Stimulated activated CD4-positive, alpha-beta T cell treated with anti-CD3 and anti-CD28 coated beads, Interleukin-4, amount 100 ng/mL, for 48 hours (primary cell): ENCODE results near the gene GALNT5.
"Not testable (repeated sequence)": the region's sequence is repeated elsewhere in the genome, so short reads cannot be mapped to it uniquely, and the experiment has no call there.

Experiments used
- DNase-seq, 2 donors: peaks; one replicate each; pipeline ENCODE4 v3.0.0-alpha.2; 2020; ENCODE audit warnings: low read depth in 2 of 2

The GALNT5 gene, protein sequence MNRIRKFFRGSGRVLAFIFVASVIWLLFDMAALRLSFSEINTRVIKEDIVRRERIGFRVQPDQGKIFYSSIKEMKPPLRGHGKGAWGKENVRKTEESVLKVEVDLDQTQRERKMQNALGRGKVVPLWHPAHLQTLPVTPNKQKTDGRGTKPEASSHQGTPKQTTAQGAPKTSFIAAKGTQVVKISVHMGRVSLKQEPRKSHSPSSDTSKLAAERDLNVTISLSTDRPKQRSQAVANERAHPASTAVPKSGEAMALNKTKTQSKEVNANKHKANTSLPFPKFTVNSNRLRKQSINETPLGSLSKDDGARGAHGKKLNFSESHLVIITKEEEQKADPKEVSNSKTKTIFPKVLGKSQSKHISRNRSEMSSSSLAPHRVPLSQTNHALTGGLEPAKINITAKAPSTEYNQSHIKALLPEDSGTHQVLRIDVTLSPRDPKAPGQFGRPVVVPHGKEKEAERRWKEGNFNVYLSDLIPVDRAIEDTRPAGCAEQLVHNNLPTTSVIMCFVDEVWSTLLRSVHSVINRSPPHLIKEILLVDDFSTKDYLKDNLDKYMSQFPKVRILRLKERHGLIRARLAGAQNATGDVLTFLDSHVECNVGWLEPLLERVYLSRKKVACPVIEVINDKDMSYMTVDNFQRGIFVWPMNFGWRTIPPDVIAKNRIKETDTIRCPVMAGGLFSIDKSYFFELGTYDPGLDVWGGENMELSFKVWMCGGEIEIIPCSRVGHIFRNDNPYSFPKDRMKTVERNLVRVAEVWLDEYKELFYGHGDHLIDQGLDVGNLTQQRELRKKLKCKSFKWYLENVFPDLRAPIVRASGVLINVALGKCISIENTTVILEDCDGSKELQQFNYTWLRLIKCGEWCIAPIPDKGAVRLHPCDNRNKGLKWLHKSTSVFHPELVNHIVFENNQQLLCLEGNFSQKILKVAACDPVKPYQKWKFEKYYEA

DNA sequence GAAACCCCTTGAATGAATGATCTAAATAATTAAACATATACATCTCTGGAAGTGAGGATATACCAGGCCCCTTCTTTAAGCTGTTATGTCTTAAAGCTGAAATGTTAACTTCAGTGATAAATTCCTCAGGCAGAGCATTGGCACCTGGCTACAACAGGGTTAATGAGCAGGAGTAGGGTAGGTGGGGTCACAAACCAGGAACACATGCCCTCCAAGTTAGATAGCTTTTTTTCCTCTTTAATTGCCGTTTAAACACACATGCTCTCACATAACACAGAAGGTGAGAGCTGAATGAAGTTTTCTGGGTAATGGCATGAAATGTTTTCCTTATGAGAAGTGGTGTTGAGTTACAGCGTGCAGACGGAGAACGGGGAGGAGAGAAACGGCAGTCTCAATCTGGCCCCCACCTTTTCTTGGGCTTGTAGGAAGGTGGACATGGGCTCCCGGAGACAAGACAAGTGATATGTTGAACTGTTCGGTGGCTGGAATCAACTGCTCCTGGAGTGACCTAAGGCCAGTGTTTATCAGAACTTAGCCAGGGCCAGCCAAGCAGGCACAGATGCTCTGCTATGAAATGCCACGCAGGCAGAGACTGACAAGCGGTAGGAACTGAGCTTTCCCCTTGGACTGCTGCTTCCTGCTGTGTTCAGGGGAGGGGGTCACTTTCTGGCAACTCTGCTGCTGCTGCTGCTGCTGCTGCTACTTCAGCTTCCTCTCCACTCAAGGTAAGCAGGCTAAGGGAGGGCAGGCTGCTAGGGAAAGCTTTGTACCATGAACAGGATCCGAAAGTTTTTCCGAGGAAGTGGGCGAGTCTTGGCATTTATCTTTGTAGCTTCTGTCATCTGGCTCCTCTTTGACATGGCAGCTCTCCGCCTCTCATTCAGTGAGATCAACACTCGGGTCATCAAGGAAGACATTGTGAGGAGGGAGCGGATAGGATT, at the start of gene GALNT5:
Gene GALNT5 (plus strand): TSS at position 394 of the 941 bp plus-strand sequence. CDS start 378 bp downstream, at position 772.
- no peak for DNase-seq

DNA sequence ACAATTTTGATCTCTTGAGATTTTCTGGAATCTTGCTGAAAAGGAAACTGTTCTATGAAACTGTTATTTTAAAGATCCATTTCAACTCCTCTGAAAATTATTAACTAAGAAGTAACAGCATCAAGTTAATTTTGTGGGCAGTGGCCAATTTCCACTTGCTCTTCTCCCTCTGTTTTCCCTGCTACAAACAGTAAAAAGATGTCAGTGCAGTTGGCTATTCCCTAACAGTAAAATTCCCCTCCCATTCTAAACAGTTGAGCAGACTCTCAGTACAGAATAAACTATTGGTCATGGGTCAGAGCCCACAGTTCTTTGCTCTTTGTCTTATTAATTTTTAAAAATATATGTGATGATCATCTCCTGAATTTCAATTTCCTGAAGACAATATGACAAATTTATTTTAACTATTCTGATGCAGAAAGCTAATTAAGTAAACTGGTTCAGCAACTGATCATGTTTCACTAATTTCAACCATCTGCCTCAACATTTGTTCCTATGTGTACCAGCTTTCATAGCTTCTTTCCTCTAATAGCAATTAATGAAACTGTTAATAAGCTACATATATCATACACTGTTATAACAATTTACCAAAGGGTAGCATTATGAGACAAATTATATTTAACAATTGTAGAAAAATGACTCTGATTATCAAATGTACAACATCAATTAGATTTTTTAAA, 41.1 kb upstream of the GALNT5 start:
- DNase-seq, result no peak

DNA sequence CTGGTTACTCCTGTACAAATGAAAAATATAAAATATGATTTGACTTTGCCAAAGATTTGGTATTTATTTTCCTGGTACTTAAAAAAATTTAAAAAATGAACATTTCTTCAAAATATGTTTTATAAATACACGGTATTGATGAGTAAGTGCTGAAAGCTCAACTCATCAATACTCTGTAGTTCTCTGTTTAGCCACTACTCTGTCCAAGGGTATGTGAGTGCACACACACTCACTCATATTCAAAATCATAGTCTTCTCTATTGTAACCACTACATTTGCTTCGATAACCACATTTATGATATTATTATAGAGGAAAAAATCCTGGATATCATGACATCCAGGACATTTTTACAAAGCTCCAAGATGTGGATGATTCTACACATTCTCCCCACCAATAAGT, 40.1 kb upstream of the GALNT5 start:
- no peak for DNase-seq

DNA sequence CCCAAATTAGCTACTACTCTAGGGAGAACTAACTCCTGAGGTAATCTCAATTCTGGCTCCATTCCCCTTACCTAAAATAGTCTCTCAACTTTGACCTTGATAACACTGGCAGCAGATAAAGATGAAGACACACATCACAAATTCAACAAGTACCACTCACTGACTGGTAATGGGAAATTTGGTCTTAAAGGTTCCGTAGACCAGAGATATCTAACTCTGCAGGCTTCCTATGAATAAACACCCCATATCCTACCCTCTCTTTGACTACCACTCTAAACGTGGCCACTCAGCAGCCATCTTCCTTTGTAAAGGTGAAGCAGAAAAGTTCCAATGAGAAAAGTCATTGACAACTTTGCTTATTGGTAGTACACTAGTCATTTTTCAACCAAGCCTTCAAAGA, 38.6 kb upstream of the GALNT5 start:
- DNase-seq, result no peak

DNA sequence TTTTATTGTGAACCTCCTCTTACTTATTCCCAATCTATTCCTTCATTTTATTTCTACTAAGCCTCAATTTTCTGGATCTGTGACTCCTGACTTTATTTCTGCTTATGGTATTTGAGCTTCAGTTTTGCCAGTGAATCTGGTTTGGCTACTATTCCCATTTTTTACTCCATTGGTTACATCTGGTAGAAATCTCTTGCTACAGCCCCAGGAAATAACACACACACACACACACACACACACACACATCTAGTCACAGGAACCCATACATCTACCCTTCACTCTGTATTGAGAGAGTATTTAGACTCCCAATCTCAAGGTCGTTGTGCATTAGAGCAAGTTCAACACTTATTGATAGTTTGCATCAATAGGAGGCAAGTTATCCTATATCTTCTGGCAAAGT, 37.0 kb upstream of the GALNT5 start:
- DNase-seq, result no peak

DNA sequence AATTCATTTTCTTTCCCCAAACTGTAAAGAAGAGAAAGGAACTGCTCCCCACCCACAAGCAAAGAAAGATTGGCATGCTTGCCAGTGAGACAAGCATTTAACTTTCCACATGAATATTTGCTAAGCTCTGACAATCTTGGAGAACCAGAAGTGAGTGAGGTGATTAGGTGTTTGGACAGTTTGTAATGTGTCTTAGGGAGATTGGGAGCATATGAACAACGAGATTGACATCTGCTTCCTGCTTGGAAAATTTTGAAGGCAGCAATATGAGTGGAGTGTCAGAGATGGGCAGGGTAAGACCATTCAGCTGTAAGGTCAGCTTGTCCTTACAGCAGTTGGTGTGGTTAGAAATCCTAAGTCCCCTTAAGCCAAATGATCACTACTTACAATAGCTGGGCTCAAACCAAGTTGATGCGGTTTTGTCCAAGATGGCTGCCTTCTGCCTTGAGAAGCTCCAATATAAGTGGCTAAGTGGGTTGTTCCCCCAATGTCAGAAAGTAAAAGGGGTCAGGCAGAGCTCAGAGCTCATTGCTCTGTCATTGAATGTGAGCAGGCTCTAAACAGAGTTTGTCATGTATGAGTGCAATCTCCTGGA, 36.0 kb upstream of the GALNT5 start:
- DNase-seq, result no peak

DNA sequence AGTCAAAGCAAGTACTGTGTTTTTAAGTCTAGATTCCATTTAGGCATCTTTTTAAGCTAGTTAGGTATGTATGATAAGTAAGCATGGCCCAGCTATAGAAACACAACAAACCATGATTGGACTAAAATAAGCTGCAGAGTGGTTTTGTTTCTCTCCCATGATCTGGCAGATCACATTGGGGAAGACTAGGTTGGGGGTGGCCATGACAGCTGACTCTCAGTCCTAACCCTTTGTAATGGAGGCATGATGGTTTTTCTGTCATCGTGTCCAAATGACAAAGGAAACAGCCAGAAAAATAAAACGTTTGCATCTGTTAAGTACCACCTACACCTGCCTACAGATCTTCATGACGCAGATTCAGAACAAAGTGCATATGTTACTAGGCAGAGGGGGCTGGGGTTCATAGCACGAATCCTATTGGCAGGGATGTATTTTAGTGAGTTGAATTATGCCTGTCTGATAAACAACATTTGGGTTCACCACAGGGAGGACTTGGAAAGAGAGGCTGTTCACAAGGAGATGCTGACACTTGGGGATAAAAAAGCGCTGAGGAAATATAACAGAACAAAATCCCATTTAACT, 33.8 kb upstream of the GALNT5 start:
- DNase-seq, result no peak

DNA sequence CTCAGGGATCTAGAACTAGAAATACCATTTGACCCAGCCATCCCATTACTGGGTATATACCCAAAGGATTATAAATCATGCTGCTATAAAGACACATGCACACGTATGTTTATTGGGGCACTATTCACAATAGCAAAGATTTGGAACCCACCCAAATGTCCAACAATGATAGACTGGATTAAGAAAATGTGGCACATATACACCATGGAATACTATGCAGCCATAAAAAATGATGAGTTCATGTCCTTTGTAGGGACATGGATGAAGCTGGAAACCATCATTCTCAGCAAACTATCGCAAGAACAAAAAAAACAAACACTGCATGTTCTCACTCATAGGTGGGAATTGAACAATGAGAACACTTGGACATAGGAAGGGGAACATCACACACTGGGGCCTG, 33.1 kb upstream of the GALNT5 start:
- DNase-seq, result not testable (repeated sequence)

DNA sequence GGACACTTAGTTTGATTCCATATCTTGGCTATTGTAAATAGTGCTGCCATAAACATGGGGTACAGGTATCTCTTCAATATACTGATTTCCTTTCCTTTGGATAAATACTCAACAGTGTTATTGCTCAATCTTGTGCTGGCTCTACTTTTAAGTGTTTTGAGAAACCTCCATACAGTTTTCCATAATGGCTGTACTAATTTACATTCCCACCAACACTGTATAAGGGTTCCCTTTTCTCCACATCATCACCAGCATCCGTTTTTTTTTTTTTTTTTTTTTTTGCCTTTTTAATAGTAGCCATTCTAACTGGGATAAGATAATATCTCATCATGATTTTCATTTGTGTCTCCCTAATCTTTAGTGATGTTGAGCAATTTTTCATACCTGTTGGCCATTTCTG, 29.9 kb upstream of the GALNT5 start:
- no peak for DNase-seq

DNA sequence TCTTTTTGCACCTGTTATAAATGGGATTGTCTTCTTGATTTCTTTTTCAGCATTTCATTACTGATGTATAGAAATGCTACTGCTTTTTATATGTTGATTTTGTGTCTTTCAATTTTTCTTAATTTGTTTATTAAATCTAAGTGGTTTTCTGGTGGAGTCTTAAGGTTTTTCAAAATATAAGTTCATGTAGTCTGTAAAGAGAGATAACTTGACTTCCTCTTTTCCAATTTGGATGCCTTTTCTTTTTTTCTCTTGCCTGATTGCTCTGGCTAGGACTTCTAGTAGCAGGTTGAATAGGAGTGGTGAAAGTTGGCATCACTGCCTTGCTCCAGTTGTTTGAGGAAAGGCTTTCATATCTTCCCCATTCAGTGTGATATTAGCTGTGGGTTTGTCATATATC, 28.6 kb upstream of the GALNT5 start:
- DNase-seq, result no peak

DNA sequence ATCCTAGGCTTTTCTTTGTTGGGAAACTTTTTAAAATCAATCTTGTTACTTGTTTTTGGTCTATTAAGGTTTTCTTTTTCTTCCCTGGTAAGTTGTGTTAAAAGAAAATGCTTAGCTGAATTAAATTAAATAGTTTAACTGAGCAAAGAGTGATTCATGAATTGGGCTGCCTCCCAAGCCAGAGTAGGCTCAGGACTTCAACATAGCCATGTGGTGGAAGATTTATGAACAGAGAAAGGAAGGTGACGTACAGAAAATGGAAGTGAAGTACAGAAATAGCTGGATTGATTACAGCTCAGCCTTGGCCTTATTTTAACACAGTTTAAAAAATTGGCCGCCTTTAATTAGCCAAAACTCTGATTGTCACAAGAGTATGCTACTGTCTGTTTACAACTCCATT, 27.9 kb upstream of the GALNT5 start:
- no peak for DNase-seq

DNA sequence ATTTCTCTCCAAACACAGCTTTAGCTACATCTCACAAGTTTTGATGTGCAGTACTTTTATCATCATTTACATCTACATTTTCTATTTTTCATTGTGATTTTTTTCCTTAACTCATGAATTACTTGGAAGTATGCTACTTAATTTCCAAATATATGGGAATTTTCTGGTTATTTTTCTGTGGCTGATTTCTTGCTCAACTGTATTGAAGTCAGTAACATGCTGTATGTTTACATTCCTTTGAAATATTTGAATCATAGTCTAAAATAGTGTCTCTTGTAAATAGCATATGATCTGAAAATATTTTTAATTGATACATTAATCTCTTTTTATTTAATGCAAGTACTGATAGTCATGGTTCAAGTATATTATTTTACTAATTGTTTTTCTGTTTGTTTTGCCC, 26.0 kb upstream of the GALNT5 start:
- no peak for DNase-seq

DNA sequence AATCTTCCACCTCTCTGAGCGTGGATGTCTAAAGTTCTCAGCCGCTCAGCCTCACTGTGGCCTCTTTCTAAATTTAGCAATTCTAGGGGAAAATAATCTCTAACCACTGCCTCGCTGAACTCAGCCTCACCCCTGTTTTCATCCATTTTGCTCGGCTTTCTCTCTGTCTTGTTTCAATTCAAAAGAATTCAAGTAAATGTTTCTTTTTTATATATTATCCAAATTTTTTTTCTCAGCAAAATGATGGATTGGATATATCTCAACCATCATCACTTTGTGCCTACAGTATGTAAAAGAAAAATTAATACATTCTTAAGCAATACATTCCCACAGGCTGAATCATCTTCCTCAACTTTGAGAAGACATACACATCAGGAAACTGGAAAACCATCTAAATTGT, 24.0 kb upstream of the GALNT5 start:
- no peak for DNase-seq

DNA sequence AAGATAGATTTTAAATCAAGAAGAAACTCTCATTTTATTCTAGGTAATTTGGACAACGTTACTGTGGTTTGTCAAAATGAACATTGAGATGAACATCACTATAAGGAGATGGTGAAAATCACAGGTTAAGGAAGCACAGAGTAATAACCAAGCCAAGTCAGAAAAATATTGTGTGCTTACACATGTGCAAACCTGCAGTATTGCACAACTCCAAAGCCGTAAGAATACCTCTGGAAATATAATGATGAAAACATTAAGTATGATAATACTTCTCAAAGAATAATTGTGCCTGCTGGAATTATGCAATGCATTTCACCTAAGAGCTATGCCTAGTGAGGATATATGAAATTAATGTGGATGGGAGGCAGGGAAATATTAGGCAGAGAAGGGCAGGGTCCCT, 21.1 kb upstream of the GALNT5 start:
- no peak for DNase-seq

DNA sequence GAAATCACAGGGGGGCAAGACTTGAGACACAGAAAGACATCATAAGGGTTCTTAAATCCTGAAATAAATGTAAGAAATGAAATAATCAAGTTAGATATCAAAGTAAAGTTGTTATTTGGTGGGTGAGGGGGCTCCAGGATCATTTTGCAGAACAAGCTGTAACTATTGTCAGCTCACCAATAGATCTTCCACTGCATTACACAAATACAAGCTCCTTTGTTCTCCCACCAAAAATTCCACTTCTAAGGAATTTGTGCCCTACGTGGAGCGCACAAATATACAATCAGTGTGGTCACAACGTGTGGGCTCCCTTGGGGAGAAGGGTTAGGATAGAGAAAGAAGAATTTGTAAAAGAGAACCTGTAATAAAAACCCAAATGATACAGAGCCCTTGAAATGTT, 19.2 kb upstream of the GALNT5 start:
- DNase-seq, result no peak

DNA sequence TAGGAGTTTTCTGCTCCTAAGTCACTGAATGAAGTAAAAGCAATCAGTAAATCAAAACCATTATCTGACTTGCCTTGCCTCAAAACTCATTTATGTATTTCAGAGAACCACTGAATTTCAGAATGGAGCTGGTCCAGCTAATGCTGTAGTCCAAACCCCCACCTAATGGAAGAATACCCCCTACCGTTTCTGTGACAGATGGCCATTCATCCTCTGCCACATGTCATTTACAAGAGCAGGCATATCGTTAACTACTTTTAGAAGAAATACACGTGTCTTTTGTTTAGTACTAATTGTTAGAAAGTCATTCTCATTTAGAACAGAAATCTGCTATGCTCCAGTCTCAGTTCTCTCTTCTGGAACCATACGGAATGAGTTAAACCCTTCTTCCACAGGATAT, 12.8 kb upstream of the GALNT5 start:
- DNase-seq, result no peak

DNA sequence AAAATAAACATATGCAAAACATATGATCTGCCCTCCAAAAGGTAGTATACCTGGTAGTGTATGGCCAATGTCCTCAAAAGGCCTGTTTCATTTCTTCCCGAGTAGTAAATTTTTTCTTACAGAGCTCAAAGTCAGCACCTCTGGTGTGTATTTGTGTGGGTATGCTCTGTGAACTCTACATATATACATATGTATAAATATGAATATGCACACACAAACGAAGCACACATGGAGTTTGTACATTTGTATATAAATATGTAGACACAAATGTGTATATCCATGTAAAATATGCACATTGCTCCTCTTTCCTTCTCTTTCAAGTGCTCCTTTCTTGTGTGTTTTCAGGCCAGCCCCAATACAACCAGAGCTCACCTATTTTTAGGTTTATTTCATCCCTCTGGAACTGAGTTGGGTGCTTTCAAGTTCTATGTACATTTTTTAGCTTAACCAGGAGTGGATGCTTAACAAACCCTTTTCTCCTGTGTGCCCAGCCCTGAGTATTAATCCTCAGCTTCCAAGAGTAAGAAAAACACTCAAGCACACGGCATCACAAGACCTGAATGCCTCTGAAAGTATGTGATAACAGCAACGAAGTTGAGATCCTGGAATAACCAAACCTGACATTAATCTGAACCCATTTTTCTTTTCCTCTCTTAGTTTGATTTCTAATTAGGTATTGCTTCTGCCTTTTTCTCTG, 12.2 kb upstream of the GALNT5 start:
- DNase-seq, result no peak

DNA sequence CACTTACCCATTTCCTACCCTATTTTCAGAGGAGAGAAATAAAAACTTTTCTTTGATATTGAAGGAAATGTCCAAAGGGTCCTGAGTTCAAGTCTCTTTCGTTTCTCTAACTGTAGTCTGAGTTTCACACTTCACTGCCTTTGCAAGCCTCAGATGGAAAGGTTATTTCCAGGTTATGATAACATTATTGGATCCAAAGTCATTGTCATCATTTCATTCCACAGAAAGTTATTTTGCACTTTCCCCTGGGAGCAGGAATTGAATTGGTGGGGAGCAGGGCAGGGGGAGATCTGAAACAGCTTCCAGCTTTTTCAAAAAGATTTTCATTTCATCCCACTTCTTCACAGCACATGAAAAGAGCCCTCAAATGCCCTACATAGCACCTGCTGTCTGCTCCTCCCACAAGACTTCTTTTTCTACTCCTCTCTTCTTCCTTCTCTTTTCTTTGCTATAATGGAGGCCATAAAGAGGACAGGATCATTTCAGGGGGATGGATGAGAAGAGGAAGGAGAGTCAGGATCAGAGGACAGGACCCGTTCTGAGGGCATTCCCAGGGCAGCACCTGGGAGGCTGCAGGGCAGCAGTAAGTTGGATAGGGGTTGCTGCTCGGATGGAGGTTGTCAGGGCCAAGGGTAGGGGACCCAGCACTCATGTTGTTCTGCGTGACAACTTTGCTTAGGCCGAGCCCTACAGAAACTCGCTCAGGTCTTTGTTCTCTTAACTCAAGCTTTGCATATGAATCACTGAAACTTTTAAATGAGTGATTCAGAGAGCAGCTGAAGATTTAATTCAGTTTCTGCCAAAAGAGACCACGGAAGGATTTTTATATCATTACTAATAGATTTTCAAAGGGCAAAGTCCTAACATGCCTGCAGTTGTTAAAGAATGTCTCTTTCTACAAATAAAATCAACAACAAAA, 11.4 kb upstream of the GALNT5 start:
- DNase-seq, result peak in 1 of 2 donors; percentile 29
